Measurements from ENCODE around the gene TMC2. TPM values are rescaled to one million over a fixed set of nuclear protein-coding genes. Genes with fewer than 3 reads are reported as not detected.

Gene TMC2
- total RNA-seq, 2 donors from 2014 or later = 0.26 TPM; not detected in 1

- Histone ChIP-seq H3K4me1 (peaks cover 21% of the 10 kb centered on the region), H3K27me3 (no peaks in the 10 kb centered on the region), H3K9me3 (no peaks in the 10 kb centered on the region), H3K27ac (peak overlapping the region in 3 of 4 donors; percentile 77 to 84 (median 83)), H3K4me3 (peak overlapping the region; percentile 75 to 94), H3K36me3 (replicated peaks in 1 of 2; ENCODE audit: insufficient read depth in 1 of 2, low read depth in 2 of 2) (no peaks in the 10 kb centered on the region)
- DNase-seq (peak in 2 of 4 donors; percentile 11 to 18), ATAC-seq (no peak)
- no peak for TF ChIP-seq POLR2A (IDR thresholded peaks at IDR 0.05)
- TF ChIP-seq, protein P1, sequence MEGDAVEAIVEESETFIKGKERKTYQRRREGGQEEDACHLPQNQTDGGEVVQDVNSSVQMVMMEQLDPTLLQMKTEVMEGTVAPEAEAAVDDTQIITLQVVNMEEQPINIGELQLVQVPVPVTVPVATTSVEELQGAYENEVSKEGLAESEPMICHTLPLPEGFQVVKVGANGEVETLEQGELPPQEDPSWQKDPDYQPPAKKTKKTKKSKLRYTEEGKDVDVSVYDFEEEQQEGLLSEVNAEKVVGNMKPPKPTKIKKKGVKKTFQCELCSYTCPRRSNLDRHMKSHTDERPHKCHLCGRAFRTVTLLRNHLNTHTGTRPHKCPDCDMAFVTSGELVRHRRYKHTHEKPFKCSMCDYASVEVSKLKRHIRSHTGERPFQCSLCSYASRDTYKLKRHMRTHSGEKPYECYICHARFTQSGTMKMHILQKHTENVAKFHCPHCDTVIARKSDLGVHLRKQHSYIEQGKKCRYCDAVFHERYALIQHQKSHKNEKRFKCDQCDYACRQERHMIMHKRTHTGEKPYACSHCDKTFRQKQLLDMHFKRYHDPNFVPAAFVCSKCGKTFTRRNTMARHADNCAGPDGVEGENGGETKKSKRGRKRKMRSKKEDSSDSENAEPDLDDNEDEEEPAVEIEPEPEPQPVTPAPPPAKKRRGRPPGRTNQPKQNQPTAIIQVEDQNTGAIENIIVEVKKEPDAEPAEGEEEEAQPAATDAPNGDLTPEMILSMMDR (IDR thresholded peaks at IDR 0.05) = no peak
- WGBS, 2 donors = 13 to 28% methylated on average over 12 to 22 of the region's 22 CpGs
- intact Hi-C loops (cut with DNase I) = no loop called here
These were observed 28.3 kb upstream of the TMC2 start for GRCh38 chr20:2507875-2508630.

GRCh38 chr20:2508631-2509467 is 27.5 kb upstream of the TMC2 start, which contains the start of gene ZNF343:
ZNF343 (minus strand) TSS chr20:2508915; CDS start chr20:2493895, 15,020 bp downstream.
- 1 to 2% methylated on average over 31 to 53 of the region's 53 CpGs for whole genome bisulfite sequencing, 2 donors
- no peaks in the 10 kb centered on the region for H3K27me3 ChIP-seq
- ATAC-seq (peak; percentile 98), DNase-seq (peak; percentile 79 to 84 (median 82))
- peak within 1 kb of the TSS in 3 of 4 donors; percentile 77 to 84 (median 83) for H3K27ac ChIP-seq
- H3K4me1 ChIP-seq = peaks cover 21% of the 10 kb centered on the region
- TF ChIP-seq, protein P1 (IDR thresholded peaks at IDR 0.05) = peak in 1 of 7 experiments; percentile 4
- peak in 2 of 3 donors; percentile 62 to 68 for TF ChIP-seq POLR2A (IDR thresholded peaks at IDR 0.05)
- no peaks in the 10 kb centered on the region for H3K36me3 ChIP-seq (replicated peaks in 1 of 2; ENCODE audit: insufficient read depth in 1 of 2, low read depth in 2 of 2)
- intact Hi-C loops (cut with DNase I) = no loop called here
- H3K9me3 ChIP-seq = no peaks in the 10 kb centered on the region
- H3K4me3 ChIP-seq = peak within 1 kb of the TSS; percentile 75 to 94

- intact Hi-C loops (cut with DNase I) = no loop called here
- WGBS, 2 donors = 42% methylated on average over 9 of the region's 9 CpGs
- no peak for TF ChIP-seq POLR2A (IDR thresholded peaks at IDR 0.05)
- TF ChIP-seq, protein P1 (IDR thresholded peaks at IDR 0.05) = no peak
- H3K27ac ChIP-seq = peak overlapping the region in 3 of 4 donors; percentile 77 to 84 (median 83)
- H3K36me3 ChIP-seq (replicated peaks in 1 of 2; ENCODE audit: insufficient read depth in 1 of 2, low read depth in 2 of 2) = no peaks in the 10 kb centered on the region
- peaks cover 21% of the 10 kb centered on the region for H3K4me1 ChIP-seq
- no peak for ATAC-seq
- no peak for DNase-seq
- no peaks in the 10 kb centered on the region for H3K27me3 ChIP-seq
- H3K4me3 ChIP-seq = peak overlapping the region; percentile 75 to 94
- H3K9me3 ChIP-seq = no peaks in the 10 kb centered on the region
These were observed 26.9 kb upstream of the TMC2 start for GRCh38 chr20:2509468-2509781.

DNA sequence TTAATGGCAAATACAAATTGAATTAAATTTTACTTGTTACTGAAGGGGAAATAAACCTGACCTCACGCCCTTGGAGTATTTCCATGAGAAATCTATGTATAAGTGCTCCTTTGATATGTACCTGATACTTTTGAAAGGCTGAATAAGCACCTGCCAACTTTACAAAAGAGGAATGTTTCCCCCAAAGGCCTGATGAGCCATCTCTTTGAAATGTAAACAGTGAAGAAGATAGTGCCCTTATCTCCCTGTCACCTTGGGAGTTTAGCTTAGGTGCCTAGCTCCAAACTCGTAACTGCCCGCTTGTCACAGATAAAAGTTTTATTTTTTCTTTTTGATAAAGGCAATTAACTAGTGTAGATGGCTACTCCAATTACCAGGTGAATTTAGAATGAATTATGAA is 26.6 kb upstream of the TMC2 start:
- peaks cover 21% of the 10 kb centered on the region for H3K4me1 ChIP-seq
- ATAC-seq = no peak
- H3K9me3 ChIP-seq = no peaks in the 10 kb centered on the region
- H3K27me3 ChIP-seq = no peaks in the 10 kb centered on the region
- 73% methylated on average over 3 of the region's 3 CpGs for WGBS, 2 donors
- intact Hi-C loops (cut with DNase I) = no loop called here
- H3K27ac ChIP-seq = no peak overlapping the region
- no peak for DNase-seq
- no peak overlapping the region for H3K4me3 ChIP-seq
- TF ChIP-seq POLR2A (IDR thresholded peaks at IDR 0.05) = no peak
- TF ChIP-seq, protein P1 (IDR thresholded peaks at IDR 0.05) = no peak
- H3K36me3 ChIP-seq (replicated peaks in 1 of 2; ENCODE audit: insufficient read depth in 1 of 2, low read depth in 2 of 2) = no peaks in the 10 kb centered on the region
